ENCODE data around the gene FBXL22. TPM values are rescaled to one million over a fixed set of nuclear protein-coding genes. Genes with fewer than 3 reads are reported as not detected.

FBXL22 gene
- total and polyA plus RNA-seq, 2 of the 4 experiments (the other 2 are of a cell fraction), result 0.36 to 1.3 TPM

- H4K20me1 ChIP-seq (ENCODE audit: insufficient read depth, low read length), result peaks cover 6% of the 10 kb centered on the region; the same call in 1 of the 2 replicates
- no peak overlapping the region for H3K4me3 ChIP-seq (ENCODE audit: insufficient read depth, low read depth, low read length)
- WGBS, 2 experiments (ENCODE audit: extremely low coverage in 2 of 2, insufficient read length in 1 of 2), result 67% methylated on average over 1 of the region's 6 CpGs; no CpG with 5 or more reads in 1 of the 2 experiments
- CTCF ChIA-PET, result interaction anchor here (0.6 to 1.3 kb wide), 9 partner anchors 9 to 490 kb away, joined by 3 read pairs; no protein-coding TSS in a partner anchor
- H4K91ac ChIP-seq (ENCODE audit: insufficient read depth, low read depth, low read length), result no peak overlapping the region
- intact Hi-C loops (cut with micrococcal nuclease) (no loop called here), in situ Hi-C loops (cut with MboI; ENCODE audit: low sequenced_read_pairs) (no loop called here), dilution Hi-C loops (cut with HindIII; ENCODE audit: low sequenced_read_pairs, unreplicated experiment) (no loop called here)
- H3K9ac ChIP-seq (ENCODE audit: low read depth, low read length), result no peak overlapping the region
- H2BK120ac ChIP-seq (ENCODE audit: low read depth, low read length), result no peak overlapping the region
- no peak overlapping the region for H3K23ac ChIP-seq (ENCODE audit: low read depth, low read length)
- TF ChIP-seq BHLHE40 (IDR thresholded peaks at IDR 0.05; ENCODE audit: low read depth, low read length), result no peak
- no peak for TF ChIP-seq USF2 (IDR thresholded peaks at IDR 0.05; ENCODE audit: low read depth, low read length)
- no peak for TF ChIP-seq RAD21 (IDR thresholded peaks at IDR 0.05; ENCODE audit: low read length)
- TF ChIP-seq CEBPB (IDR thresholded peaks at IDR 0.05; ENCODE audit: low read depth, low read length), result no peak
- TF ChIP-seq RCOR1 (IDR thresholded peaks at IDR 0.05; ENCODE audit: insufficient replicate concordance, low read length), result no peak
- no peak overlapping the region for H3K4ac ChIP-seq (ENCODE audit: low read depth, low read length)
- H2AK5ac ChIP-seq (ENCODE audit: low read depth, low read length), result no peak overlapping the region
- DNase-seq (no peak), ATAC-seq (ENCODE audit: low read depth) (no peak)
- H2BK15ac ChIP-seq (ENCODE audit: low read depth, low read length), result no peak overlapping the region
- H2BK20ac ChIP-seq (ENCODE audit: low read depth, low read length), result no peak overlapping the region
- H3K9me3 ChIP-seq (ENCODE audit: control insufficient read depth, insufficient read depth, low read length), result no peaks in the 10 kb centered on the region
- no TSS peak for BruUV-seq (replicated peaks)
- H3K18ac ChIP-seq (ENCODE audit: low read depth, low read length), result no peak overlapping the region
- H2BK5ac ChIP-seq (ENCODE audit: low read depth, low read length, poor library complexity, severe bottlenecking), result no peak overlapping the region
- peaks cover 2% of the 10 kb centered on the region; the same call in 1 of the 2 replicates for H3K9me1 ChIP-seq (ENCODE audit: insufficient read depth, low read length)
- peak overlapping the region; percentile 74 for H2AK9ac ChIP-seq (replicated peaks; ENCODE audit: low read depth, low read length, poor library complexity)
- H3K4me2 ChIP-seq (ENCODE audit: low read depth, low read length), result no peak overlapping the region
- peaks cover 5% of the 10 kb centered on the region; the same call in 1 of the 2 replicates for H3K4me1 ChIP-seq (ENCODE audit: control insufficient read depth, insufficient read depth, low read length)
- no peak overlapping the region for H4K8ac ChIP-seq (ENCODE audit: low read depth in 2 of 2, low read length in 2 of 2)
- no peak overlapping the region for H3K14ac ChIP-seq (replicated peaks; ENCODE audit: low read depth, low read length)
- POLR2A ChIA-PET (ENCODE audit: unreplicated experiment), result no interaction called here
- H3K27ac ChIP-seq (ENCODE audit: insufficient read depth, low read length), result no peak overlapping the region
- peaks cover 25% of the 10 kb centered on the region for H3K36me3 ChIP-seq (ENCODE audit: control insufficient read depth, insufficient read depth, low read length)
- H3K79me1 ChIP-seq (ENCODE audit: low read depth in 1 of 2, low read length in 2 of 2), result no peaks in the 10 kb centered on the region
- H4K5ac ChIP-seq (ENCODE audit: low read depth, low read length), result no peak overlapping the region
- no peak overlapping the region for H2AFZ ChIP-seq (replicated peaks; ENCODE audit: low read length, poor library complexity)
- no peak overlapping the region for H3K56ac ChIP-seq (ENCODE audit: extremely low read depth, insufficient read depth, low read length)
- H3K27me3 ChIP-seq (ENCODE audit: control insufficient read depth, insufficient read depth, low read length), result no peaks in the 10 kb centered on the region
These were observed 12.3 kb downstream of the FBXL22 start for GRCh38 chr15:63609448-63609847.

All from IMR-90 (cell line).